NCI-H187 treated with DMSO at 0.1 percent for 48 hours (cell line): ENCODE measurements around the gene SLC44A5.
"Not testable (repeated sequence)": the region's sequence is repeated elsewhere in the genome, so short reads cannot be mapped to it uniquely, and the experiment has no call there.

Experiments used
- DNase-seq: peaks from one replicate; lab custom pipeline; 2025; lab: John Stamatoyannopoulos, UW

The SLC44A5 gene

DNA sequence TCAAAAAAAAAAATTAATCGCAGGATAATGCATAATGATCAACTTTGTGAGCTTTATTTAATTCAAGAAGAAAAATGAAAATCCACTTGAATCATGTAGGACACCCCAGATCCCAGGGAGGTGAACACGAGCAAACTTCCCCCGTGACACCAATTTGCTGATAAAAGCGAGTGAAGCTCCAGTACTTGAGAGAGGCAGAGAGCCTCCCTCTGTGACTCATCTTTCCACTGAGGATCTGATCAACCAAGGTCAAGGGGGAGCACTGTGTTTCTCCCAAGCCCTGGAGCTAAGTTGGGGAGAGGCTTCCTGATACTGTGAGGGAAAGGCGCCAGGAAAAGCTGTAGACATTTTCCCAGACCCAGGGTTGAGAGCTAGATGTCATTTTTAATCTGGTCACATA is 160.9 kb downstream of the SLC44A5 start:
- no peak for DNase-seq

DNA sequence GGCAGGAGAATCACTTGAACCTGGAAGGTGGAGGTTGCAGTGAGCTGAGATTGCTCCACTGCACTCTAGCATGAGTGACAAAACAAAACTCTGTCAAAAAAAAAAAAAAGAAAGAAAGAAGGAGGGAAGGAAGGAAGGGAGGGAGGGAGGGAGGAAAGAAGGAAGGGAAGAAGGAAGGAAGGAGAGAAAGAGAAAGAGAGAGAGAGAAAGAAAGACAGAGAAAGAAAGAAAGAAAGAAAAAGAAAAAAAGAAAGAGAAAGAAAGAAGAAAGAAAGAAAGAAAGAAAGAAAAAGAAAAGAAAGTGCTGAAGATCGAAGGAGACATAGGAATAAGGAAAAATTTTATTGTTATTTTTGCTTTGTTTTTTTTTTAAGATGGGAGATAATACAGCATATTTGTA is 166.7 kb downstream of the SLC44A5 start:
- no peak for DNase-seq

DNA sequence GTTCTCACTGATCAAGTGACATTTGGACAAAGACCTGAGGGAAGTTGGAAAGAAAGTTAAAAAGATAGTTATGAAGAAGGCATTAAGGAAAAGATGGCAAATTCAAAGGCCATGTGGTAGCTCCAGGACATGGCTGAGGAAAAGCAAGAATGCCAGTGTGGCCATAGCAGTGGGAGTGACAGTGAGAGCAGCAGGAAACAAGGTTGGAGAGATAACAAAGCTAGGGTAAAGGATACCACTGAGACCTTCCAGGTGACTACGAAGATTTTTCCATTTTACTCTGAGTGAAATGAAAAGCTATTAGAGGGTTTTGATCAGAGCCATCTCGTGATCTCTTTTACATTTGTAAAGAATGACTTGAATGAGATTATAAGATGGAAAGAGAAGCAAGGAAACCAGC is 170.6 kb downstream of the SLC44A5 start:
- no peak for DNase-seq

DNA sequence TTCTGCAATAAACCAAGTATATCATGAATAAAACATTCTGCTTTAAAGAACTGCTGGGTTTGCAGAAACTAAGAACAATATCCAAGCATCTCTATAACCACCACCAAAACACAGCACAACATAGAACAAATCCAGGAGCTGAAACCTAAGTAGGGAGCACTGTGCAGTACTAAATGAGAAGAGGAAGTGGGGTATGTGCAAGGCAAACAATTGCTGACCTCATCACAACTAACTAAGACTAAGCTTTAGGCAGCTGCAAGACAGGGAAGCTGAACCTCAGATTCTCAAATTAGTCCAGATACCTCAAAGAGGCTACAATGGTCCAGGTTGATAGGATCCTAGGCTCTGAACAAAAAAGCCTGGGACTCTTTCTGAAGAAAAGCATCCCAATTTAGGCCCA is 172.6 kb downstream of the SLC44A5 start:
- no peak for DNase-seq

DNA sequence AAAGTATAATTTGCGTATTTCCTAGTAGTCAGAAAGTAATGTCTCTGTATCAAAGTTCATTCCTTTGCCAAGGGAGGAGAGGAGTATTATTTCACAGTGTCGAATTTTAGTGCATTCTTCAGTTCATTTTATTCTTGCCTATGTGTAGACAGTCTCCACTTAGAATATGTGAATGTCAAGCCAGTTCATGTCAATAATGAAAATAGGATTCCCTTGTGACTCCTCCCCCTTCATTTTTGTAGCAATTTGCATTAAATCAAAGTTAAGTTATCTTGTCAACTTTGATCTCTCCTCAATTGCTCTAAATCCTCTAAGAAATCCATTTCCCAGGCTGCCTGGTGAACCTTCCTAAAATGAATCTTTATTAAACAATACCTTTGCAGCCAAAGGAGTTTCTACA is 179.1 kb downstream of the SLC44A5 start:
- no peak for DNase-seq

DNA sequence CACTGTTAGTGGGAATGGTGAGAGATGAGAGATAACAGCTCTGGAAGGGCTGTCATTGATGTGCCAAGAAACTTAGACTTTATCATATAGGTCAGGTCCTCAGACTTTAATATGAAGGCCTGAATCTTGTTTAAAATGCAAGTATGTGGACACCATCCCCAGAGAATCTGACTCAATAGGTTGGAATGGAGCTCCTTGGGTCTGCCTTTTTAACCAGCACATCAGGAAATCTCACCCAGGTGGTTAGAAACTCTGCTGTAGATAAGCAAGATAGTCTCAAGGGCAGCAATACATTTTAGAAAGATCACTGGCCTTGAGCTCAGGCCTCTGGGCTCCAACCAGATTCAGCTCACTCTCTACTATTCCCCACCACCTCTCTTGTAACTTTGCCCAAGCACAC is 180.4 kb downstream of the SLC44A5 start:
- DNase-seq, result no peak

DNA sequence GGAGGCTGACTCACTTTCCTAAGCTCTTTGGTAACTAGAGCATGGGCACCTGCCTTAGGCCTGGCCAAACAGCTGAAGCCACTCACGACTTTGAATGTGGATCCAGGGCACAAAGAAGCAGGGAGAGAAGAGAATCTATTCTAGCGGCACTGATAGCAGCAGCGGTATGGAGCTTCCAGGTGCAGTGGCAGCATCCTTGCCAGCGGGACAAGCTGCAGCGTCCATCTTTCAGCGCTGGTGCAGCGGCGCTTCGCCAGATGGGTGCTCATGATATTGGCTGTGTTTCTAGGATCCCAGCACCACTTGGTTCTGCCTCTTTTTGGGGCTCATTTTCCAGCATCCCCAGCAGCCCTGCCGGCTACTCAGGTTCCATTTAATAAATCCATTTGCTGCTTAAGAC is 184.2 kb downstream of the SLC44A5 start:
- DNase-seq, result no peak

DNA sequence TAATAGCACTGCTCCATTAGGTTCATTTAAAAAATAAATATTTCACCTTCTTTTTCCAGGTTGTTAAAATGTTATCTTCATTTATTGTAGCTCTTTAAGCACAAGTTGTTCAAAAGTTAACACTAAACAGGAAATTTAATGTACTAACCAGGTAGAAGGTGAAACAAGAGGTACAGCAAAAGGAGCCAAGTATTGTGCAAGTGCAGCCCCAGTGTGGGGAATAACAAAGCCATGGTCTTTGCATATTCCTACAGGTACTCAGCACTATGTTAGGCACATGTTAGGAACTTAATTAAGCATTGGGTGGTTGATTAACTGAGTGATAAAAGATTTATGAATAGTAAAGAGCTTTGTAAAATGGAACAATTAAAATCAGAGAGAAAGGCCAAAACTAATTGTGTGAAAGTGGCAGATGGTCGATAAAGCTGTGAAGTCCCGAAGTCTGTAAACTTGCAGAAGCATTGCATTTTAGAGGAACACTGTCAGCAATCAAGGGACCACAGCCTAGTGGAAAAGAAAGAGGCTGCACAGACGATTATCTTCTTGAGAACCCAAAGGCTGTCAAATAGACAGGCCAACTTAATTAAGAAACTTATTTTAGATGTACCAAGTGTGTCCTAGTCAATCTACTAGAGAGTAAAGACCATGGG is 185.8 kb downstream of the SLC44A5 start:
- no peak for DNase-seq

DNA sequence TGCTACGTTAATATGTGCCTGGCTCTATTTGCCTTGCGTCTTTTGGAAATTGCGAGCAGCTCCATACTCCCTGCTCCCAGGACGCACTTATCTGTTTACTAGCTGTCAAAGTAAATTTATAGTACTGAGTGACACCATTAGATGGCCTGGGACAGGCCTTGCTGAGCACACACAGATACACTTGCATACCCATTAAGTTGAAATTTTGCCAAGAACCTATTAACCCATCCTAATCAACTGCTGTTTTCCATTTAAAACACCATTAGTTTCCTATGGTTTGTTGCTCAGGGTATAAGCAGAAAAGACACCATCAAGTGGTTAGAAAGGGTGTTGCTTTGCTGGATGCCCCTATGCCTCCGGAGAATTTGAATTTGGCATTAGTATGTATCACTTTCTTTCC is 187.3 kb downstream of the SLC44A5 start:
- no peak for DNase-seq

DNA sequence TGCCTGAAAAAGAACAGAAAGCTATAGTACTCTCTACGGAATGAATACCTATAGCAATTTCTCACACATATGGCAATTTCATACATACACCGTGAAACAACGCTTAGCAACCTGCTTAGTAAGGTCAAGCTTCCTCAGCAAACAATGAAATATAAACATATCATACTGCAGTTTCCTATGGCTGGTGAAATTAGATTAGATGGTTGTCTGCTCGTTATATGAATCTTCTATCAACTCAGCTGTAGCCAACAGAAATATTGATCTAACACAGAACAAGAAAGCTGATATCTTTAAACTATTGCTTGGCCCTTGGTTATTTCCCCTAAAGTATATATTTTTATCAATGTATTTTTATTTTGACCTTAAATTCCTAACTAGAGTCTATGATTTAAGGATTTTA is 187.8 kb downstream of the SLC44A5 start:
- no peak for DNase-seq

DNA sequence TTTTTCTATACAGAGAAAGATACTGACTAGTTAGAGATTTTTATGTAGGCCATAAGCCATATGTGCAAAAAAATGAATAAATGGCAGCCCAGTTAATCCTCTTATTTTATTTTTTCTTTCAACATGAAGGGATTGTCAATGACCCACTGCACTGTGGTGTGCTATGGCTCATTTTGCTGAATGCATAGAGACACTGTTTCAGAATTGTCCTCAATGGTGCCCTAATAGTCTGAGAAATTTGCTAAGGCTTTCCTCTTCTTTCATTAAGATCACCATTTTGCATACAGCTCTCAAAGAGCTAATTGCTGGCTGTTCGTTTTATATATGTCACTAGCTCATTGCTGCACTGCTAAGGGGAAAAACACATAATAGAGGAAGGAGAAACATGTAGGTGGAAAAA is 189.5 kb downstream of the SLC44A5 start:
- no peak for DNase-seq

DNA sequence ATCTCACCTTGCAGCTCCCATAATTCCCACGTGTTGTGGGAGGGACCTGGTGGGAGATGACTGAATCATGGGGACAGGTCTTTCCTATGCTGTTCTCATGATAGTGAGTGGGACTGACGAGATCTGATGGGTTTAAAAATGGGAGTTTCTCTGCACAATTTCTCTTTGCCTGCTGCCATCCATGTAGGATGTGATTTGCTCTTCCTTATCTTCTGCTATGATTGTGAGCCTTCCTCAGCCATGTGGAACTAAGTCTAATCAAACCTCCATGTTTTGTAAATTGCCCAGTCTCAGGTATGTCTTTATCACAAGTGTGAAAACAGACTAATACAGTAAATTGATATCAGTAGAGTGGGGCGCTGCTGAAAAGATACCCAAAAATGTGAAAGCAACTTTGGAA is 195.7 kb downstream of the SLC44A5 start:
- no peak for DNase-seq

DNA sequence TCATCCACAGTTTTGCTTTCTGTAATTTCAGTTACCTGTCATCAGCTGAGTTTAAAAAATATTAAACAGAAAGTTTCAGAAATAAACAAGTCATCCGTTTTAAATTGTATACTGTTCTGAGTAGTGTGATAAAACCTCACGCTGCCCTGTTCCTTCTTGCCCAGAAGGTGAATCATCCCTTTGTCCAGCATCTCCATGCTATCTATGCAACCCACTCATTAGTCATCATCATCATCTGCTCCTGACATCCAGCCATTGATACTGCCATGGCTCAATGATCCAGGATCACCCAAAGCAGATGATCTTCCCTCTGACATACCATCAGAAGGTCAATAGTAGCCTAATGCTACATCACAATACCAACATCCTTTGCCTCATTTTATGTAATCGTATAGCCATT is 198.3 kb downstream of the SLC44A5 start:
- no peak for DNase-seq

DNA sequence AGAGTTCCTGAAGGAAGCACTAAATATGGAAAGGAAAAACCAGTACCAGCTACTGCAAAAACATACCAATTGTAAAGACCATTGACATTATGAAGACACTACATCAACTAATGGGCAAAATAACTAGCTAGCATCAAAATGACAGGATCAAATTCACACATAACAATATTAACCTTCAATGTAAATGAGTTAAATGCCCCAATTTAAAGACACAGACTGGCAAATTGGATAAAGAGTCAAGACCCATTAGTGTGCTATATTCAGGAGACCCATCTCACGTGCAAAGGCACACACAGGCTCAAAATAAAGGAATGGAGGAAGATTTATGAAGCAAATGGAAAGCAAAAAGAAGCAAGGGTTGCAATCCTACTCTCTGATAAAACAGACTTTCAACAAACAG is 206.2 kb downstream of the SLC44A5 start:
- not testable (repeated sequence) for DNase-seq

DNA sequence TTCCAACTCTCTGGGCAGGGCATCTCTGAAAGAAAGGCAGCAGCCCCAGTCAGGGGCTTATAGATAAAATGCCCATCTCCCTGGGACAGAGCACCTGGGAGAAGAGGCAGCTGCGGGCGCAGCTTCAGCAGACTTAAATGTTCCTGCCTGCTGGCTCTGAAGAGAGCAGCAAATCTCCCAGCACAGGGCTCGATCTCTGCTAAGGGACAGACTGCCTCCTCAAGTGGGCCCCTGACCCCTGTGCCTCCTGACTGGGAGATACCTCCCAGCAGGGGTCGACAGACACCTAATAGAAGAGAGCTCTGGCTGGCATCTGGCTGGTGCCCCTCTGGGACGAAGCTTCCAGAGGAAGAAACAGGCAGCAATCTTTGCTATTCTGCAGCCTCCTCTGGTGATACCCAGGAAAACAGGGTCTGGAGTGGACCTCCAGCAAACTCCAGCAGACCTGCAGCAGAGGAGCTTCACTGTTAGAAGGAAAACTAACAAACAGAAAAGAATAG is 207.7 kb downstream of the SLC44A5 start:
- not testable (repeated sequence) for DNase-seq

DNA sequence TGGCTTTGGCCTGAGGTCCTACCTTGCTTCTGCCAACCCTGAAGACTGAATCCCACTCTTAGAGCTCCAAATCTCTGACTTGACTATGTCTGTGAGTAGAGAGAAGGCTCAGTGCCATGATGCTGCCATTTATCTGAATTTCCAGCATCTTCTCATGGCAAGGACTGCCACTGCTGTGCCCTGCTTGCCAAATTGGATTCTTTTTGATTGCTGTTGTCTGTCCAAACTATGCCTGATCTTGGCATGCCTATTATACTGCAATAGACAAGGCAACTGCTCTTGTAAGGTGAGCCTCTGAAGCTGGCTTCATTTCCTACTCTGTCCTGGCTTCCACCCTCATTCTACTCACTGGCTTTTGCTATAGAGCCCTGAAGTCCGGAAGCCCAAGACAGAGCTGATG is 210.2 kb downstream of the SLC44A5 start:
- no peak for DNase-seq

DNA sequence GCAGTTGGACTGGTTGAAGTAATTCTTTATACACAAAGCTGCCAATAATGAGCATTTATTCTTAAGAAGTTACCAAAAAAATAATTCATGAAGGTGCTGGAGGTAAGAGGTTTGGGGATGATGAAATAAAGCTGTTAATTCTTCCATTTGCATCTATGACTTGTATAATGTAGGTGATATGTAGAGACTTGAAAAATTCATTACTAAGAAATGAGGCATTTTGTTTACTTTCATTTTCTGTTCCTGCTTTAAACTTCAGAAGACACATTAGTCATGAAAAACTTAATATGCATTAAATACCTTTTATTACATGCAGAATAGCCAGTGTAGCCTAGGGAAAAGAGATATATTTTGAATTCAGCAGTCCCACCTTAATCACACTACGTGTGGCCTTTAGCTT is 214.2 kb downstream of the SLC44A5 start:
- no peak for DNase-seq

DNA sequence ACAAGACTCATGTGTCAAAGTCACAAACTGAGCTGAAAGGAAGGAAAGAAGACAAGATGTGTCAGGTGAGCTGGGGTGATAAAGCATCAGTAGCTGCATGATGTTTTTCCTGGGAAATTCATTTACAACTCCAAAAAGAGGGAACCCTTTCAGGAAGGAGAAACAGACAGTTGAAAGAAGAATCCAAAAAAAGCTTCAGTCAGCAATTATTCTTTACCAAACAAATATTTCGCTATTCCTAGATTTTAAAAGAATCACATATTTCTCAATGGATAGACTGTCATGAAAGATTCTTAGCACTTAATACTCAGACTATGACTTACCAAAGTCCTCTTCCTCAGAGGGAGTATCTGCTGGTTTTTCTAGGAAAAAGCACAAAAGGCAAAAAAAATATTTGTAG is 214.7 kb downstream of the SLC44A5 start:
- no peak for DNase-seq

DNA sequence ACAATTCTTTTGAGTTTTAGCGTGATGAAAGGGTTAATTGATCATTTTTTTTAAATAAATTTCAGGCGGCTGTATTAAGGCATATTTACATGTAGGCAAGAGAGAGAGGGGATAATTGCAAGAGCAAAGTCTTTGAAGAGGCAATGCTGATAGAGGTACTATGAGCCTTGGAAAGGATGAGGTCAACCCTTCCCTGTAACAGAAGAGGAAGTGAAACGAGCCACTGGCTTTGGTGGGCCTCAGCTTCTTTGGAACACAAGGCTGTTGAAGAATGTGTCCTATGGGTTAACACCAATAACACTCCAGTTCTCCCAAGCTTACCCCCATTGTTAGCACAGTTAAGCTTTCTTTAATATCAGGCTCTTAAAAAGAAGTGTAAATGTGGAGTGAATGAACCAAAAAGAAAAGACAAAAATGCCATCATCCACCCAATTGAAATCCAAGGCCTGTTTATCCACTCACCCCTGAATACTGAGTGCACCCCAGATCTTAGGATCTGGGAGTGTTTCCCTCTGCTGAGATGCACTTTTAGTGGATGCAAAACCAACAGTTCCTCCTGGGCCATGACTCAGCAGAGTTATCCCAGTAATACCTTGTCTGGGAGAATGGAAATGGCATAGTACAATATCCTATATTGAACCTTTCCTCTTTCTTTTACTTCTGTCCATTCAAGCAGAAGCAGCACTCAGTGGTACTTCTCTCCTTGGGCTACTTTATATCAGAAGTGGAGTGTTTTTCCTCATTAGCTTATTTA is 216.4 kb downstream of the SLC44A5 start:
- no peak for DNase-seq

DNA sequence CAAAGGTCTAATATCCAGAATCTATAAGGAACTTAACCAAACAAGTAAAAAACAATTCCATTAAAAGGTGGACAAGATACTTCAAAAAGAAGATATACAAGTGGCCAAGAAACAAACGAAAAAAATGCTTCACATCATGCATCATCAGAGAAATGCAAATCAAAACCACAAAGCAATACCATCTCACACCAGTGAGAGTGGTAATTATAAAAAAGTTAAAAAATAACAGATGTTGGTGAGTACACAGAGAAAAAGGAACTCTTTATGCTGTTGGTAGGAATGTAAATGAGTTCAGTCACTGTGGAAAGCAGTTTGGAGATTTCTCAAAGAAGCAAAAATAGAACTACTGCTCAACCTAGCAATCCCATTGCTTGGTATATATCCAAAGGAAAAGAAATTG is 218.6 kb downstream of the SLC44A5 start:
- DNase-seq, result no peak

DNA sequence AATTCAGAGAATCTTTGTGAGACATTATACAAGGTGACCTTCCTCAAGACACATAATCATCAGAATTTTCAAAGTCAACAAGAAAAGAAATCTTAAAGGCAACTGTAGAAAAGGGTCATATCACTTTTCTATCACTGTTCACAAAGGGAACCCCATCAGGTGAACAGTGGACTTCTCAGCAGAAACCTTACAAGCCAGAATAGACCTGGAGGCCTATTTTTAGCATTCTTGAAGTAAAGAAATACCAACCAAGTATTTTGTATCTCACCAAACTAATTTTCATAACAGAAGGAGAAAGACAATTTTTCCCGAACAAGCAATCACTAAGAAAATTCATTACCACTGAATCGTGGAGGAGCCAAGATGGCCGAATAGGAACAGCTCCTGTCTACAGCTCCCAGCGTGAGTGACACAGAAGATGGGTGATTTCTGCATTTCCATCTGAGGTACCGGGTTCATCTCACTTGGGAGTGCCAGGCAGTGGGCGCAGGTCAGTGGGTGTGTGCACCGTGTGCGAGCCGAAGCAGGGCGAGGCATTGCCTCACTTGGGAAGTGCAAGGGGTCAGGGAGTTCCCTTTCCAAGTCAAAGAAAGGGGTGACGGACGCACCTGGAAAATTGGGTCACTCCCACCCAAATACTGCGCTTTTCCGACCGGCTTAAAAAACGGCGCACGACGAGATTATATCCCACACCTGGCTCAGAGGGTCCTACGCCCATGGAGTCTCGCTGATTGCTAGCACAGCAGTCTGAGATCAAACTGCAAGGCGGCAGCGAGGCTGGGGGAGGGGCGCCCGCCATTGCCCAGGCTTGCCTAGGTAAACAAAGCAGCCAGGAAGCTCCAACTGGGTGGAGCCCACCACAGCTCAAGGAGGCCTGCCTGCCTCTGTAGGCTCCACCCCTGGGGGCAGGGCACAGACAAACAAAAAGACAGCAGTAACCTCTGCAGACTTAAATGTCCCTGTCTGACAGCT is 235.2 kb downstream of the SLC44A5 start:
- DNase-seq, result not testable (repeated sequence)

DNA sequence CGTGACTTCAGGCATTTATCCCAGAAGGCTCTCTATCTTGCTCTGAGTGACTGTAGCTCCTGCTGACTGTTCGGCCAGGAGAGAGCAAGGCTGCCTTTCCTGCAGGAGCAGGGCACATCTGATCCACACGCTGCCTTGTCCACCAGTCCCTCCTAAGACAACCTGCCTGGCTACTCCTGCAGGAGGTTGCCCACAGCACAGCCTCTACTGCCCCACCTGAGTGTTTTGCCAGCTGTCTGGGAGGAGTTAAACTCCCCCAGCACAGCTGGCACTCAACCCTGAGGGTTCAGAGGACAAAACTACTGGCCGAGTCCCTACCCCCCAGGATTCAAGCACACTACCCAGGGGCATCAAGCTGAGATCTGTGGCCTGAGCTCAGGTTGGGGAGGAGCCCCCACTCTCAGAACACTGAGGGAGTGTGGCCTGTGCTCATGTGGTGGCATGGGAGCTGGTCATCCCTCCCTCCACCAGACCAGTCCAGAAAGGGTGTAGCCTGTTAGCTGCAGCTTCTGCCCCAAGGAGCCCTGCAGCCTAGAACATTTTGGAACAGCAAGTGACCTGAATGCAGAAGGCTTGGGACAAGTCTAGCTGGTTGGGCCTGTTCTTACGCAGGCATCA is 237.3 kb downstream of the SLC44A5 start:
- no peak for DNase-seq
